Effector CD8-positive, alpha-beta T cell (primary cell): ENCODE measurements around the gene EMP1.

Experiments
- DNase-seq: peaks from one replicate; lab custom pipeline; 2025; lab: John Stamatoyannopoulos, UW

EMP1 gene

DNA sequence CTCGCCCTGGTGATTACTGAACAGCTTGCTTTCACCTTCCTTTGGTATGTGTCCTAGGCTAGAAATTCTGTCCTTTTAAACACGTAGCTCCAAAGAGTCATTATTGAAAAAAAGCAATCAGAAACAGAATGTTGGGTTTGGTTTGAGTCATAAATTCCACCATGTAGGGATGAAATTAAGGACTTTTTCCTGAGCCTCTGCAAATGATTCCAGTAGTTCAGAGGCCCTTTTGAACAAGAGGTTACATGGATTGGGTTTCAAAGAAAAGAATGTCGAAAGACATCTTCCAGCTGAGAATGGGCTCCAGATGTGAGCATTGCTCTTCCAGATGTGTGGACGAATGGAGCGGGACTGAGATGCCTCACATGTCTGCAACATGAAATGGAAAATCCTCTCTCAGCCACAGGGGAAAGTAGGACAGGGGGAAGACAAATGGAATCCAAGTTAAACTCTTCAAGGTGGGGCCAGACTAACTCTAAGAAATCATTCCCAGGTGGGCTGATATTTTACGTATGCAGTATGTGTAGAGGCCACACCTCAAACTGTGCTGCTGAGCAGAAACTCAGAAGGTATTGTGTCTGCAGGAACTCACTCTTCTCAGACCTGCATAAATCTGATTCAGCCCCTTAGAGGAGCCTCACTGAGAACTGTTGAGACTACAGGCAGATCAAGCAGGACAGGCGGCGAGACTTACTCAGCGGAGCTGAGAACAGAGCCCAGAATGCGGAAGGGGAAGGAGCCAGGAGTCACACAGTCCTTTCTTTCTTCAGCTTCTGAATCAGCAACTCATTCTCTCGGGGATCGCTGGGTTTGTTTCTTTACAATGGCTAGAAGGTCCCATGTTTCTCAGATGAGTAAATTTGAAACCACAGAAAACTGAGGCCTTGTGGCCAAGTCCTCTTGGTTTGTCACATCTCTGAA is 23.3 kb upstream of the EMP1 start:
- no peak for DNase-seq

DNA sequence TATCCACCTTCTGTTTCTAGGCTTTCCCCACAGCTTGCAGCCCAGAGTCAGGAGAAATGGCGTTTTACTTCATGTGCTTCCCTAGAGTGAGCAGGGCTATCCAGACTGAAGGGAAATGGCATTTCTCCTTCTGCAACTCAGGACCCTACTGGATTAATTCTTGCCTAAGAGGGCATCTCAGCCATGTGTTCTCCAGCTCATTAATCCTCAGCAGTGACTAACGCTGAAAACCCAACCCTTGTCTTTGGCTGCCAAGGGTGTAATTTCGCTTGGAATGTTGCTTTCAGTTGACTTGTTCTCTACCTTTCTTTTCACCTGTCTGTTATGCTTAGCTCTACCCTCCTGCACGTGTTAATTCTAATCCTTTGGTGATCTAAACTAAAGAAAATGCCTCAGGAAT is 21.0 kb upstream of the EMP1 start:
- no peak for DNase-seq

DNA sequence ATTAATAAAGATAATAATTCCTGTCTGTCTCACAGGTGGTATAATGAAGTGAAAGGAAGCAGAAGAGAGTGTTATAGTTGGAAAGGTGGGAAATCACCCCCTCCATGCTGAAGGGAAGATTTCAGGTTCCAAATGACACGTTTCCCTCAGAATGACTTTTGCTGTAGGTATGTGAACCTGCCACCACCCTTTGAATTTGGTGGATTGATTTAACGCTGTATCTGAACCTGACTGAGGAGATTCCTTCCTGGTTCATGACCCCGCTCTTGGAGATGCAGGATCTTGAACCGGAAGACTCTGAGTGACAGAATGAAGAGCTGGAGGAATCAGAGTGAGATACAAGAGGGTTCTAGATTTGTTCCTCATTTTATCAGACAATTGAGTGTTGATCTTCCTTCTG is 20.3 kb upstream of the EMP1 start:
- DNase-seq, result no peak

DNA sequence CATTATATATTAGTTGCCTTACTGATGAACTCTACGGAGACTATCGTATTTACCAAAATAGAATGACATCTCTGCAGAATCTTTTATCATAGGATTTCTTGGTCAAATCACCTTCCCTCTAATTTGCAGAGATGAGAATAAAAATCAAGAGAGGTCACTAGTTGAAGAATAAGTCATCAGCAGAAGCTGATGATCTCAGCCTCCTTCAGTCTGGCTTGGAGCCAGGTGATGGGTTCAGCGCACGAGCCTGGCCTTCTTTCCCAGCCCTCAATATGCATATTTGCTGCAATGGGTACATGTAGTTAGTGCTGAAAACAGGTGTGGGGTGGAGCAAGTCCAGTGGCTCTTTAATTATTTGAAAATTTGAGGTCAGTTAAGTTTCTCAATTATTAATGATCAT is 19.2 kb upstream of the EMP1 start:
- DNase-seq, result no peak

- DNase-seq, result no peak
These were observed 18.6 kb upstream of the EMP1 start for GRCh38 chr12:13177906-13178305.

GRCh38 chr12:13178568-13179210 is 17.8 kb upstream of the EMP1 start:
- no peak for DNase-seq

GRCh38 chr12:13179211-13180074 is 17.1 kb upstream of the EMP1 start:
- DNase-seq, result peak; percentile 16

DNA sequence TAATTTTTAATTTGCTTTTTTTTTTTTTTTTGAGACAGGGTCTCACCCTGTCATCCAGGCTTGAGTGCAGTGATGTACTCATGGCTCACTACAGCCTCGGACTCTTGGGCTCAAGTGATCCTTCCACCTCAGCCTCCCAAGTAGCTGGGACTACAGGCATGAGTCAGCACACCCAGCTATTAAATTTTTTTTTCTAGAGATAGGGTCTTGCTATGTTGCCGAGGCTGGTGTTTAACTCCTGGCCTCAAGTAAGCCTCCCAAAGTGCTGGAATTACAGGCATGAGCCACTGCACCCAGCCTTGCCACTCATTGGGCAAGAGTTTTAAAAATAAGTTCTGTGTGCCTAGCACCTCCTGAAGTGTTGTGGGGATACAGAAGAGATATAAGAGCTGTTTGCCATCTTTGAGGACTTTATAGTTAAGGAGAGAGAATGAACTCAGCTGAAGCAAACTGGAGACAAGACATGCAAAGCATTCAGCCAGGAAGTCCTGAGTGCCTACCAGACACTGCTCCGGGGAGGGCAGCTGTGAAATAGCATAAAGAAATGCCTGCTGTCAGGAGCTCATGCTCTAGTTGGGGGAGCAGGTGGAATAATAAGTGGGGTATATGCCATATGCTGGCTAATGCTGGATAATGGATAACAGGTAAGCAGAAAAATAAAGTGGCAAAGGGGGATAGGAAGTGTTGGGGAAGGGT is 15.0 kb upstream of the EMP1 start:
- no peak for DNase-seq

- DNase-seq, result no peak
These were observed 13.6 kb upstream of the EMP1 start for GRCh38 chr12:13182881-13183280.

GRCh38 chr12:13183620-13184019 is 12.9 kb upstream of the EMP1 start:
- no peak for DNase-seq

DNA sequence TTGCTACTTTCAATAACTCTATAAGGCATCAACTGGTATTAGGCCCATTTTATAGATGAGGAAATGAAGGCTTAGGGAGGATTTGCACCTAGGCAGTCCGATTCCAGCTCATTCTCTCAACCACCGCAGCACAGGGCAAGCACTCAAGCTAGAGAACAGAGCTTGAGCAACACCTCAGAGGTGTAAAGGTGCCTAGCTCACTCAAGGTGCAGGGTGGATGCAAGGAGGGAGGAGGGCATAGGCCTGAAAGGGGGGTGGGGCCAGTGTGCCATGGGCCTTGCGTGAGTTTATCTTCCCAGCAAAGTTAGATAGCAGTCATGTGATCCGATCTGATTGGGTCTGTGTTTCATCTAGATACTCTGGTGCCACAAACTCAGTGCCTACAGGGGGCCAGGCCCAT is 10.2 kb upstream of the EMP1 start:
- DNase-seq, result no peak

- DNase-seq, result no peak
These were observed 9.1 kb upstream of the EMP1 start for GRCh38 chr12:13187399-13187798.

- no peak for DNase-seq
These were observed 7.3 kb upstream of the EMP1 start for GRCh38 chr12:13189264-13189663.

- DNase-seq, result no peak
These were observed 6.3 kb upstream of the EMP1 start for GRCh38 chr12:13190275-13190674.

DNA sequence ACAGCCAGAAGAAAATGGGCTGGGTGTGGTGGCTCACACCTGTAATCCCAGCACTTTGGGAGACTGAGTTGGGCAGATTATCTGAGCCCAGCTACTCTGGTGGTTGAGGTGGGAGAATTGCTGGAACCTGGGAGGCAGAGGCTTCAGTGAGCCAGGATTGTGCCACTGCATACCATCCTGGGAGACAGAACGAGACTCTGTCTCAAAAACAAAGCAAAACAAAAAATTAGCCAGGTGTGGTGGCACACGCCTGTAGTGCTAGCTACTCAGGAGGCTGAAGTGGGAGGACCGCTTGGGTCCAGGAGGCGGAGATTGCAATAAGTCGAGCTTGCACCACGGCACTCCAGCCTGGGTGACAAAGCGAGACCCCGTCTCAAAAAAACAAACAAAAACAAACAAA is 3.8 kb upstream of the EMP1 start:
- DNase-seq, result no peak

DNA sequence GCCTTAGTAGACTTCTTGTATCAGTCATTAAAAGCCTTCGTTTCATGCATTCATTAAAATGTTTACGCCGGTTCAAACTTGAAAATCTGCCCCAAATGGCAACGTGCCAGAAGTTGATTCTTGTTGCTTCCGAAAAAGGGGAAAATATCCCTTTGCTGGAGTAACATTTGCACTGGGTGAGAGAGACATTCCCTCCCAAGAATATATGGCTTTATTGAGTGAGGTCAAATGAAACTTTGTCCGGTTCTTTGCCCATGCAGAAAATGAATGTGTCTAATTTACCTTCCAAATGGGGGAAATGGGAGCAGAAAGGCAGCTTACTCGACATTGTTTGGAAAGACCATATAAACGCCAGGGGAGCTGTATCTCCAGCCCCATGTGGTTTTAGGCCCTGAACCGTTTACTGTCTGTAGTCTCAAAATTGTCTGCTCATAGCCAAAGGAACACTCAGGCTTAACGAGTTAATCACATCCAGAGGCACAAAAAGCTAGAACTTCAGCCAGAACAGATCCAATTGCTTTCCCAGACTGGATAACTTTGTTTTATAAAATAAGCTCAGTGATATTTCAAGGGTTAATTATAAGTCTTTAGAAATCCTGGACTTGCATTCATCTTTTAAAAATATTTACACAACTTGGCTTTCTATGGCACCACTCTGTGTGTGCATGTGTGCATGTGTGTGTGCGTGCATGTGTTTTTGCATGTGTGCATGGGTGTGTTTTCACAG is 2.9 kb upstream of the EMP1 start:
- no peak for DNase-seq

GRCh38 chr12:13194401-13195110 is 2.0 kb upstream of the EMP1 start:
- no peak for DNase-seq

GRCh38 chr12:13195250-13195649 is 1.3 kb upstream of the EMP1 start:
- DNase-seq, result no peak

GRCh38 chr12:13195785-13196129 is 769 bp upstream of the EMP1 start:
- DNase-seq, result no peak

DNA sequence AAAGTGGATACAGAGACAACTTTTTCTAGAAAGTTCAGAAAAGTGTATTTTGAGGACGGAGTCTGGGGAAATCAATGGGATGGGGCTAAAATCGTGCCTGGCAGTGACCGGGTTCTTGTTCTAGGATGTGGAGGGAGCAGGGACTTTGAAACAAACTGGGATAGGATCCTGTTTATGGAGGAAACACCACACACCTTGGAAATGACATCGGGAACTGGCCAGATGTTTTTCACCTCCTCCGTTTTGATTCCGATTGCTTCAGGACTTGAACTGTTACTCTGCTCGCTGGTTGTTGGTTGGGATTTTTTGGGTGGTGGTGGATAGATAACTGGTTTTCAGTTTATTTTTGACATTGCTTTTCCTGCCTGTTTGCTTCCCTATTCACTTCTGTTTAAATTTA is 506 bp downstream of the EMP1 start:
- DNase-seq, result no peak
